Measurements from ENCODE around the gene ANKRD52. TPM values are rescaled to one million over a fixed set of nuclear protein-coding genes. Genes with fewer than 3 reads are reported as not detected.

The ANKRD52 gene
- total and polyA plus RNA-seq, 9 of the 15 experiments (the other 6 are each of a cell fraction or from before 2014, with no cell fraction given): 0.52 to 46.8 (median 7.9) TPM

GRCh38 chr12:56299853-56300643 lies 41.9 kb upstream of the ANKRD52 start, which contains the start of gene CS (continued):
- TF ChIP-seq MGA (IDR thresholded peaks at IDR 0.05) (peak; percentile 71), PRPF4 (IDR thresholded peaks at IDR 0.05; ENCODE audit: insufficient read depth, low read depth, low read length, poor library complexity, severe bottlenecking) (peak; percentile 48), ZNF764 (CRISPR knock-in tag; IDR thresholded peaks at IDR 0.05; ENCODE audit: low read depth) (no peak), NCOA2 (IDR thresholded peaks at IDR 0.05; ENCODE audit: partially characterized antibody in 2 of 2) (peak in 1 of 2 experiments; percentile 50), RFX1 (IDR thresholded peaks at IDR 0.05) (no peak), POU5F1 (IDR thresholded peaks at IDR 0.05; ENCODE audit: borderline replicate concordance, low read depth, low read length, partially characterized antibody) (no peak), SMAD4 (CRISPR knock-in tag; conservative IDR thresholded peaks at IDR 0.05) (peak; percentile 87), NFYB (IDR thresholded peaks at IDR 0.05; ENCODE audit: extremely low read depth, insufficient read length) (peak; percentile 75), CBX8 (IDR thresholded peaks at IDR 0.05; ENCODE audit: borderline replicate concordance, extremely low read depth, low read depth, low read length, poor library complexity, severe bottlenecking) (no peak), TRIM24 (IDR thresholded peaks at IDR 0.05) (no peak), GTF2B (IDR thresholded peaks at IDR 0.05; ENCODE audit: extremely low read depth, insufficient read length) (no peak), TAF9B (IDR thresholded peaks at IDR 0.05; ENCODE audit: partially characterized antibody) (no peak), SAP30 (IDR thresholded peaks at IDR 0.05; ENCODE audit: borderline replicate concordance, insufficient read depth, low read depth, low read length, poor library complexity, severe bottlenecking) (peak; percentile 92), TRIM28 (IDR thresholded peaks at IDR 0.05) (no peak), LCOR (CRISPR knock-in tag; IDR thresholded peaks at IDR 0.05) (peak; percentile 71; the same call in 1 of the 2 replicates)

All from K562 (cell line).